Measurements from ENCODE around the gene SPPL2B. TPM values are rescaled to one million over a fixed set of nuclear protein-coding genes. Genes with fewer than 3 reads are reported as not detected.
A peak's percentile ranks its signal among the peaks of the same experiment; 100 is the strongest.
"Not testable (repeated sequence)": the region's sequence is repeated elsewhere in the genome, so short reads cannot be mapped to it uniquely, and the experiment has no call there.

Gene SPPL2B
- total RNA-seq, 6 experiments from 2014 or later = 11.8 to 39.8 (median 26.5) TPM

GRCh38 chr19:2394442-2395292, 66.2 kb downstream of the SPPL2B start:
- intact Hi-C loops (cut with DNase I) = loop anchor here in 1 of 2 donors (10.0 kb wide), 1 partner anchor 240 kb away; the partner anchor contains the start of gene AP3D1
- DNase-seq (peak; percentile 73 to 87 (median 77)), ATAC-seq (peak; percentile 45 to 75 (median 66))
- TF ChIP-seq CTCF (IDR thresholded peaks at IDR 0.05) = no peak
- no peak for TF ChIP-seq POLR2A (IDR thresholded peaks at IDR 0.05)
- Histone ChIP-seq H3K4me3 (no peak overlapping the region), H3K36me3 (no peaks in the 10 kb centered on the region), H3K27ac (peak overlapping the region; percentile 29 to 84 (median 65)), H3K27me3 (no peaks in the 10 kb centered on the region), H3K9me3 (no peaks in the 10 kb centered on the region), H3K4me1 (peaks cover 0 to 17% (median 0%) of the 10 kb centered on the region in 4 donors)
- WGBS (ENCODE audit: insufficient coverage, low coverage, low lambda C conversion rate, missing lambda C conversion rate) = 42% methylated on average over 25 of the region's 27 CpGs

- 53% methylated on average over 3 of the region's 18 CpGs for WGBS (ENCODE audit: insufficient coverage, low coverage, low lambda C conversion rate, missing lambda C conversion rate)
- ATAC-seq = peak in 1 of 4 donors; percentile 6
- DNase-seq = peak in 1 of 3 donors; percentile 50
- not testable (repeated sequence) for H3K9me3 ChIP-seq, H3K27me3 ChIP-seq, H3K36me3 ChIP-seq, H3K4me3 ChIP-seq
- intact Hi-C loops (cut with DNase I) = loop anchor here in 1 of 2 donors (10.0 kb wide), 1 partner anchor 241 kb away; the partner anchor contains the start of gene AP3D1
- Histone ChIP-seq H3K4me1 (peaks cover 0 to 17% (median 0%) of the 10 kb centered on the region in 4 donors), H3K27ac (peak overlapping the region; percentile 29 to 84 (median 65))
Measured at GRCh38 chr19:2395293-2395829, 66.9 kb downstream of the SPPL2B start.

GRCh38 chr19:2397173-2397572, 68.7 kb downstream of the SPPL2B start:
- H3K9me3 ChIP-seq, DNase-seq, H3K27me3 ChIP-seq, H3K27ac ChIP-seq, H3K36me3 ChIP-seq, ATAC-seq, H3K4me3 ChIP-seq: not testable (repeated sequence)
- intact Hi-C loops (cut with DNase I) = loop anchor here in 1 of 2 donors (10.0 kb wide), 1 partner anchor 242 kb away; the partner anchor contains the start of gene AP3D1
- 88% methylated on average over 6 of the region's 7 CpGs for WGBS (ENCODE audit: insufficient coverage, low coverage, low lambda C conversion rate, missing lambda C conversion rate)
- H3K4me1 ChIP-seq = peaks cover 0 to 17% (median 0%) of the 10 kb centered on the region in 4 donors

- WGBS (ENCODE audit: insufficient coverage, low coverage, low lambda C conversion rate, missing lambda C conversion rate) = 89% methylated on average over 9 of the region's 14 CpGs
- H3K9me3 ChIP-seq = no peaks in the 10 kb centered on the region
- H3K4me3 ChIP-seq = no peak overlapping the region
- intact Hi-C loops (cut with DNase I) = loop anchor here in 1 of 2 donors (10.0 kb wide), 1 partner anchor 244 kb away; the partner anchor contains the start of gene AP3D1
- H3K27me3 ChIP-seq = no peaks in the 10 kb centered on the region
- H3K27ac ChIP-seq = no peak overlapping the region
- TF ChIP-seq CTCF (IDR thresholded peaks at IDR 0.05) (no peak), POLR2A (IDR thresholded peaks at IDR 0.05) (no peak)
- no peaks in the 10 kb centered on the region for H3K36me3 ChIP-seq
- no peak for ATAC-seq
- peaks cover 0 to 17% (median 0%) of the 10 kb centered on the region in 4 donors for H3K4me1 ChIP-seq
- no peak for DNase-seq
Measured at GRCh38 chr19:2398735-2399305, 70.3 kb downstream of the SPPL2B start.

DNA sequence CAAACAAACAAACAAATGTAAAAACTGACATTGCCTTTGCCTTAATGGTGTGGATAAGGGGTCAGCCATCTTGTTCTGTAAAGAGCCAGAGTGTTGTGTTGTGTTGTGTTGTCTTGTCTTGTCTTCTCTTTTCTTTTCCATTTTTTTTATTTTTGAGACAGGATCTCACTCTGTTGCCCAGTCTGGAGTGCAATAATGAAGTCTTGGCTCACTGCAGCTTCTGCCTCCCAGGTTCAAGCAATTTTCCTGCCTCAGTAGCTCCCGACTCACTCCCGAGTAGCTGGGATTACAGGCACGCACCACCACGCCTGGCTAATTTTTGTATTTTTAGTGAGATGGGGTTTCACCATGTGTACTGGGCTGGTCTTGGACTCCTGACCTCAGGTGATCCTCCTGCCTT, 71.1 kb downstream of the SPPL2B start:
- intact Hi-C loops (cut with DNase I) = loop anchor here in 1 of 2 donors (10.0 kb wide), 1 partner anchor 245 kb away; the partner anchor contains the start of gene AP3D1
- Histone ChIP-seq H3K36me3 (no peaks in the 10 kb centered on the region), H3K27me3 (no peaks in the 10 kb centered on the region), H3K9me3 (no peaks in the 10 kb centered on the region), H3K27ac (no peak overlapping the region), H3K4me3 (no peak overlapping the region), H3K4me1 (peaks cover 0 to 14% (median 0%) of the 10 kb centered on the region in 4 donors)
- ATAC-seq = no peak
- no peak for DNase-seq
- TF ChIP-seq CTCF (IDR thresholded peaks at IDR 0.05) = no peak
- no peak for TF ChIP-seq POLR2A (IDR thresholded peaks at IDR 0.05)
- WGBS (ENCODE audit: insufficient coverage, low coverage, low lambda C conversion rate, missing lambda C conversion rate) = 90% methylated on average over 4 of the region's 4 CpGs

Other genes with a start within 250 kb of the SPPL2B start
- gene MOB3A, start 232.4 kb upstream of the SPPL2B start, total RNA-seq = 10 to 100 TPM in 4 of 6 experiments, 1 to 10 TPM in 2; 8.3 to 13.8 (median 10.8) TPM
- 1 to 10 TPM in 5 of 6 experiments, not detected in 1; 1.2 to 6.9 (median 4.2) TPM for gene IZUMO4, start 231.8 kb upstream of the SPPL2B start, total RNA-seq
- 10 to 100 TPM; 55.5 to 99.0 (median 65.5) TPM for gene AP3D1, start 177.1 kb upstream of the SPPL2B start, total RNA-seq
- gene DOT1L, start 164.8 kb upstream of the SPPL2B start, total RNA-seq = 10 to 100 TPM; 10.3 to 23.5 (median 14.9) TPM
- gene PLEKHJ1, start 92.4 kb upstream of the SPPL2B start, total RNA-seq = 10 to 100 TPM; 24.4 to 49.3 (median 28.6) TPM
- gene SF3A2, start 91.9 kb upstream of the SPPL2B start, total RNA-seq = 10 to 100 TPM; 14.0 to 22.1 (median 19.1) TPM
- 1 to 10 TPM in 1 of 6 experiments, under 1 TPM in 5; 0.24 to 1.2 (median 0.59) TPM for gene AMH, start 79.4 kb upstream of the SPPL2B start, total RNA-seq
- under 1 TPM in 3 of 6 experiments, not detected in 3; 0.28 to 0.81 (median 0.42) TPM for gene JSRP1, start 72.3 kb upstream of the SPPL2B start, total RNA-seq
- under 1 TPM; 0.07 to 0.49 (median 0.36) TPM for gene PEAK3, start 46.5 kb upstream of the SPPL2B start, total RNA-seq
- not detected for gene LINGO3, start 20.5 kb upstream of the SPPL2B start, total RNA-seq
- 10 to 100 TPM; 22.4 to 64.2 (median 28.2) TPM for gene LSM7, start 98 bp upstream of the SPPL2B start, total RNA-seq
- 1 to 10 TPM in 3 of 6 experiments, under 1 TPM in 3; 0.12 to 6.7 (median 2.9) TPM for gene TMPRSS9, start 31.6 kb downstream of the SPPL2B start, total RNA-seq
- gene TIMM13, start 98.9 kb downstream of the SPPL2B start, total RNA-seq = 10 to 100 TPM; 35.5 to 59.8 (median 51.1) TPM
- gene LMNB2, start 128.3 kb downstream of the SPPL2B start, total RNA-seq = 10 to 100 TPM in 1 of 6 experiments, 1 to 10 TPM in 5; 4.6 to 11.6 (median 7.1) TPM
- 100 to 1,000 TPM in 4 of 6 experiments, 10 to 100 TPM in 2; 39.0 to 176 (median 127) TPM for gene GADD45B, start 147.4 kb downstream of the SPPL2B start, total RNA-seq

All from right lobe of liver (tissue), 6 donors.